ENCODE results near the gene SETDB1. TPM values are rescaled to one million over a fixed set of nuclear protein-coding genes. Genes with fewer than 3 reads are reported as not detected.

Gene SETDB1
- polyA plus RNA-seq, 1 donor from 2014 or later, result 39.1 TPM

DNA sequence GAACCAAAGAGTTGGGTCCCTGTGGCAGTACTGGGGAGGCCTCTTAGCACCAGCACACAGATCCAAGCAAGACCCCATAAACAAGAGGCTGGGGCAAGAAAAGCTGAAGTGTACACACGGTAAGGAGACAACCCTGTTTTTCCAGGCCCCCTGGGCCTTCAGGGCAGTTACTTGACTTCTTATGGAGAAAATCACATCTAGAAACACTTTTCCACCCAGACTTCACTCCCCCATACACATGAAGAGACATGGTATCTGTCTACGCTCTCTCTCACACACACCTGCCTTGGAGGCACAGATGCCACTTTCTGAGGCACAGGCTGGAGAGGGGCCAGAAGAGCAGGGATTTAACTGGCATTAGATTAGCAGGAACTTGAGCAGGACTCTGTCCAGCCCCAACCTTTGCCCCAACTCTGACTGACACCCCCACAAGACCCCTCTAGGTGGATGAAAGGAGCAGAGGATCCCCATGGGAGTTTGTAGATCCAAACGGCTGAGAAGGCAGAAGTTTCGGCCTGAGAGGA is 46.3 kb downstream of the SETDB1 start:
- TF ChIP-seq SMC3 (conservative IDR thresholded peaks at IDR 0.05; ENCODE audit: poor library complexity) (no peak), EP300 (conservative IDR thresholded peaks at IDR 0.05; ENCODE audit: poor library complexity, severe bottlenecking) (no peak)
- H3K4me2 ChIP-seq (ENCODE audit: low read length), result peak overlapping the region; percentile 13
- H3K79me2 ChIP-seq (replicated peaks; ENCODE audit: insufficient read depth, low read length), result peaks cover 53% of the 10 kb centered on the region
- no peaks in the 10 kb centered on the region for H3K9me2 ChIP-seq (ENCODE audit: insufficient read depth, low read length)
- H3K4me3 ChIP-seq (ENCODE audit: low read length), result peak overlapping the region; percentile 94
- no peaks in the 10 kb centered on the region for H3K36me3 ChIP-seq (ENCODE audit: insufficient read depth, low read length)
- H3K9me3 ChIP-seq (ENCODE audit: low read length), result no peaks in the 10 kb centered on the region
- no peak overlapping the region for H3K9ac ChIP-seq (ENCODE audit: low read length)
- H3K27me3 ChIP-seq (ENCODE audit: insufficient read depth, low read depth, low read length), result no peaks in the 10 kb centered on the region
- no peak overlapping the region for H2AFZ ChIP-seq (ENCODE audit: low read depth, low read length)
- H4K20me1 ChIP-seq (ENCODE audit: insufficient read depth), result no peaks in the 10 kb centered on the region
- H3F3A ChIP-seq (ENCODE audit: insufficient read depth, low read length, poor library complexity, severe bottlenecking), result no peaks in the 10 kb centered on the region
- no peak overlapping the region for H3K27ac ChIP-seq (ENCODE audit: low read length)

DNA sequence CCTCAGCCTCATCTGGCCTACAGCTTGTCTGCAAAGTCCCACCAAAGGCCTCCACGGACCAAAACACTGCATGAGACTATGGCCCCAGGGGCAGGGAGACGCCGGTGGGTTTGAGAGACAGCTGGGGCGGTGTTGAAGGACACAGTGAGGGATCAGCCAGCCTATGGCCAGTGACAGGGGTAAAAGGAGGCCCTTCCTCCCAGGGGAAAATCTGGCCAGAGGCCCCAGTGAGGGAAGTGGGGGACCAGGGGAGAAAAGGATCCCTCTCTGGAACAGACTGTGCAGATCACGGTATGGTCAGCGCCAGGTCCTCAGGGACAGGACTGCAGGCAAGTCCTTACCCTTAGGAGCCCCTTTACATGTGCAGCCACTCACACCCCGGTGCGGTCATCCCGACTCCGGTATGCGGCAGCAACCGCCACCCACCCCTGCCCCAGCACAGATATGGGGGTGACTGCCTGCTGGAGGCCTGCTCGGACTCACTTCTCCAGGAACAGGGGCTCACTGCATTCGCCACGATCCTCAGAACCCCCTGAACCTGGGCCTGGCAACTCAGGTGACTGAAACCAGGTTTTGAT is 47.2 kb downstream of the SETDB1 start:
- no peaks in the 10 kb centered on the region for H3F3A ChIP-seq (ENCODE audit: insufficient read depth, low read length, poor library complexity, severe bottlenecking)
- H3K4me3 ChIP-seq (ENCODE audit: low read length), result peak overlapping the region; percentile 94
- H3K9me3 ChIP-seq (ENCODE audit: low read length), result no peaks in the 10 kb centered on the region
- peak overlapping the region; percentile 73 for H3K27ac ChIP-seq (ENCODE audit: low read length)
- peak overlapping the region; percentile 65 for H2AFZ ChIP-seq (ENCODE audit: low read depth, low read length)
- peaks cover 53% of the 10 kb centered on the region for H3K79me2 ChIP-seq (replicated peaks; ENCODE audit: insufficient read depth, low read length)
- no peaks in the 10 kb centered on the region for H3K27me3 ChIP-seq (ENCODE audit: insufficient read depth, low read depth, low read length)
- H3K9me2 ChIP-seq (ENCODE audit: insufficient read depth, low read length), result no peaks in the 10 kb centered on the region
- H3K9ac ChIP-seq (ENCODE audit: low read length), result peak overlapping the region; percentile 90
- H3K36me3 ChIP-seq (ENCODE audit: insufficient read depth, low read length), result no peaks in the 10 kb centered on the region
- peak overlapping the region; percentile 41 for H3K4me2 ChIP-seq (ENCODE audit: low read length)
- TF ChIP-seq EZH2 (IDR thresholded peaks at IDR 0.05; ENCODE audit: borderline replicate concordance, insufficient read depth, low read length, poor library complexity, severe bottlenecking) (no peak), POLR2AphosphoS5 (IDR thresholded peaks at IDR 0.05) (no peak), TAF1 (IDR thresholded peaks at IDR 0.05; ENCODE audit: low read depth) (no peak), SMC3 (conservative IDR thresholded peaks at IDR 0.05; ENCODE audit: poor library complexity) (no peak), MXI1 (conservative IDR thresholded peaks at IDR 0.05; ENCODE audit: poor library complexity, severe bottlenecking) (no peak)
- H4K20me1 ChIP-seq (ENCODE audit: insufficient read depth), result no peaks in the 10 kb centered on the region

DNA sequence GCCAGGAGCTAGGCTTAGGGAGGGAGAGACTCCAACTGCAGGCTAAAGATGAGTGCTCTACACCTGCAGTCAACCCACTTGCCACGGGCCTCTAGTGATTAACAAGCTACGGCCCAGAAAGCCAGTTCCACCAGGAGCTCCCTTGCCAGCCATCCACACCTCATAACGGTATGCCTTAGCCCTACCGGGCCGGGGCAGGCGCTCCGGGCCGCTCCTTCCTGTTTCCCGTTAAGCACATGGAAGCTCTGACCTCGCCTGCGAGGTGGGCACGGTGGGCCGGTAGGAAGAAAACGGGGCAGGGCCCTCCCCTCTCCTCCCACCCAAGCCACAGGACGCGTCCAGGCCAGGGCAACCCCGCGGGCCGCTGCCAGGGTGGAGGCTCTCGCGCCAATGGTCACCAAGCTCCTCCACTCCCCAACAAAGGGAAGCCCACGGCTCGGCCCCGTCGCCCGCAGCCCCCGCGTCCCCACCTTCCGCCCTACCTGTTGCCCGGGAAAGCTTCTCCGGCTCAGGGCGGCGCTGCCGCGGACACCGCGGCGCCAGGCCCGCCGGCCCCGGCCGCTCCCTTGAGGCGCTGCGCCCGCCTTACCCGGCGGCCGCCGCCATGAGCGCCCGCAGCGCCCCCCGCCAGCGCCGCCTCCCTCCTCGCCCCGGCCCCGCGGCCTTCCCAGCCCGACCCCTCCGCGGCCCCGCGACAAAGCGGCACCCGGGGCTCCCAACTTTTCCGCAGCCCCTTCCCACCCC is 47.8 kb downstream of the SETDB1 start:
- H4K20me1 ChIP-seq (ENCODE audit: insufficient read depth), result no peaks in the 10 kb centered on the region
- H3K36me3 ChIP-seq (ENCODE audit: insufficient read depth, low read length), result no peaks in the 10 kb centered on the region
- H3K4me3 ChIP-seq (ENCODE audit: low read length), result peak overlapping the region; percentile 94
- no peaks in the 10 kb centered on the region for H3K27me3 ChIP-seq (ENCODE audit: insufficient read depth, low read depth, low read length)
- peak overlapping the region; percentile 41 for H3K4me2 ChIP-seq (ENCODE audit: low read length)
- peaks cover 49% of the 10 kb centered on the region for H3K79me2 ChIP-seq (replicated peaks; ENCODE audit: insufficient read depth, low read length)
- peak overlapping the region; percentile 73 for H3K27ac ChIP-seq (ENCODE audit: low read length)
- H3F3A ChIP-seq (ENCODE audit: insufficient read depth, low read length, poor library complexity, severe bottlenecking), result no peaks in the 10 kb centered on the region
- H3K9me2 ChIP-seq (ENCODE audit: insufficient read depth, low read length), result no peaks in the 10 kb centered on the region
- H2AFZ ChIP-seq (ENCODE audit: low read depth, low read length), result peak overlapping the region; percentile 65
- H3K9ac ChIP-seq (ENCODE audit: low read length), result peak overlapping the region; percentile 90
- H3K9me3 ChIP-seq (ENCODE audit: low read length), result no peaks in the 10 kb centered on the region
- TF ChIP-seq, protein P1, sequence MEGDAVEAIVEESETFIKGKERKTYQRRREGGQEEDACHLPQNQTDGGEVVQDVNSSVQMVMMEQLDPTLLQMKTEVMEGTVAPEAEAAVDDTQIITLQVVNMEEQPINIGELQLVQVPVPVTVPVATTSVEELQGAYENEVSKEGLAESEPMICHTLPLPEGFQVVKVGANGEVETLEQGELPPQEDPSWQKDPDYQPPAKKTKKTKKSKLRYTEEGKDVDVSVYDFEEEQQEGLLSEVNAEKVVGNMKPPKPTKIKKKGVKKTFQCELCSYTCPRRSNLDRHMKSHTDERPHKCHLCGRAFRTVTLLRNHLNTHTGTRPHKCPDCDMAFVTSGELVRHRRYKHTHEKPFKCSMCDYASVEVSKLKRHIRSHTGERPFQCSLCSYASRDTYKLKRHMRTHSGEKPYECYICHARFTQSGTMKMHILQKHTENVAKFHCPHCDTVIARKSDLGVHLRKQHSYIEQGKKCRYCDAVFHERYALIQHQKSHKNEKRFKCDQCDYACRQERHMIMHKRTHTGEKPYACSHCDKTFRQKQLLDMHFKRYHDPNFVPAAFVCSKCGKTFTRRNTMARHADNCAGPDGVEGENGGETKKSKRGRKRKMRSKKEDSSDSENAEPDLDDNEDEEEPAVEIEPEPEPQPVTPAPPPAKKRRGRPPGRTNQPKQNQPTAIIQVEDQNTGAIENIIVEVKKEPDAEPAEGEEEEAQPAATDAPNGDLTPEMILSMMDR (IDR thresholded peaks at IDR 0.05; ENCODE audit: poor library complexity, severe bottlenecking), result no peak
- TF ChIP-seq RAD21 (conservative IDR thresholded peaks at IDR 0.05) (no peak), POLR2AphosphoS5 (IDR thresholded peaks at IDR 0.05) (no peak), SMC3 (conservative IDR thresholded peaks at IDR 0.05; ENCODE audit: poor library complexity) (no peak), EP300 (conservative IDR thresholded peaks at IDR 0.05; ENCODE audit: poor library complexity, severe bottlenecking) (no peak), MXI1 (conservative IDR thresholded peaks at IDR 0.05; ENCODE audit: poor library complexity, severe bottlenecking) (peak; percentile 65)
- TF ChIP-seq, protein P2, sequence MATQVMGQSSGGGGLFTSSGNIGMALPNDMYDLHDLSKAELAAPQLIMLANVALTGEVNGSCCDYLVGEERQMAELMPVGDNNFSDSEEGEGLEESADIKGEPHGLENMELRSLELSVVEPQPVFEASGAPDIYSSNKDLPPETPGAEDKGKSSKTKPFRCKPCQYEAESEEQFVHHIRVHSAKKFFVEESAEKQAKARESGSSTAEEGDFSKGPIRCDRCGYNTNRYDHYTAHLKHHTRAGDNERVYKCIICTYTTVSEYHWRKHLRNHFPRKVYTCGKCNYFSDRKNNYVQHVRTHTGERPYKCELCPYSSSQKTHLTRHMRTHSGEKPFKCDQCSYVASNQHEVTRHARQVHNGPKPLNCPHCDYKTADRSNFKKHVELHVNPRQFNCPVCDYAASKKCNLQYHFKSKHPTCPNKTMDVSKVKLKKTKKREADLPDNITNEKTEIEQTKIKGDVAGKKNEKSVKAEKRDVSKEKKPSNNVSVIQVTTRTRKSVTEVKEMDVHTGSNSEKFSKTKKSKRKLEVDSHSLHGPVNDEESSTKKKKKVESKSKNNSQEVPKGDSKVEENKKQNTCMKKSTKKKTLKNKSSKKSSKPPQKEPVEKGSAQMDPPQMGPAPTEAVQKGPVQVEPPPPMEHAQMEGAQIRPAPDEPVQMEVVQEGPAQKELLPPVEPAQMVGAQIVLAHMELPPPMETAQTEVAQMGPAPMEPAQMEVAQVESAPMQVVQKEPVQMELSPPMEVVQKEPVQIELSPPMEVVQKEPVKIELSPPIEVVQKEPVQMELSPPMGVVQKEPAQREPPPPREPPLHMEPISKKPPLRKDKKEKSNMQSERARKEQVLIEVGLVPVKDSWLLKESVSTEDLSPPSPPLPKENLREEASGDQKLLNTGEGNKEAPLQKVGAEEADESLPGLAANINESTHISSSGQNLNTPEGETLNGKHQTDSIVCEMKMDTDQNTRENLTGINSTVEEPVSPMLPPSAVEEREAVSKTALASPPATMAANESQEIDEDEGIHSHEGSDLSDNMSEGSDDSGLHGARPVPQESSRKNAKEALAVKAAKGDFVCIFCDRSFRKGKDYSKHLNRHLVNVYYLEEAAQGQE (IDR thresholded peaks at IDR 0.05; ENCODE audit: borderline replicate concordance), result peak; percentile 39

Measured in neural cell (in vitro differentiated cells).